GM12878 (cell line): ENCODE data around the gene SORCS1. TPM values are rescaled to one million over a fixed set of nuclear protein-coding genes. Genes with fewer than 3 reads are reported as not detected.

ENCODE experiments used
- ATAC-seq: fragments of 200-7000 bp; cut with Tn5 transposase; 3 replicates; pipeline ENCODE4 v1.9.1; 2020; ENCODE audit warnings: mild to moderate bottlenecking, moderate library complexity
- BruUV-seq: library from RNA; stranded (reverse); fragments of 400-500 nt; replicated peaks from 2 replicates; lab custom pipeline; 2021; lab: Mats Ljungman, UMichigan
- CTCF ChIA-PET: fragments of 300-600 bp; sonication (Branson Sonifier 250); formaldehyde crosslinking; extraction: SDS; loops from one replicate; lab custom pipeline; 2021; ENCODE audit warnings: inconsistent platforms; lab: Yijun Ruan, JAX
- POLR2A ChIA-PET: fragments of 350-600 bp; formaldehyde crosslinking; extraction: SDS; loops from one replicate; lab custom pipeline; 2021; ENCODE audit warnings: inconsistent platforms; lab: Charles Lee
- RAD21 ChIA-PET: fragments of 300-600 bp; sonication (Branson Sonifier 250); formaldehyde crosslinking; loops from one replicate; lab custom pipeline; 2023; ENCODE audit warnings: antibody characterized with exemption; ENCODE audit not compliant: unreplicated experiment; lab: Charles Lee
- SMC1A ChIA-PET: fragments of 300-600 bp; sonication (Branson Sonifier 250); formaldehyde crosslinking; loops from one replicate; lab custom pipeline; 2023; ENCODE audit not compliant: unreplicated experiment, uncharacterized antibody; lab: Charles Lee
- DNase-seq: peaks from one replicate; pipeline ENCODE4 v3.0.0-alpha.2; 2011; ENCODE audit warnings: low read depth, low spot score
- FAIRE-seq: peaks from 3 replicates; lab custom pipeline; 2011; peaks lifted over from hg19 to GRCh38; lab: Jason Lieb, UNC
- H2AFZ ChIP-seq: 2 replicates; pipeline ENCODE4 v1.6.0; 2011; ENCODE audit warnings: low read depth, low read length, control low read depth; ENCODE audit not compliant: control insufficient read depth
- H3K27ac ChIP-seq: 2 replicates; pipeline ENCODE4 v1.5.1; 2011; ENCODE audit warnings: control low read depth; ENCODE audit not compliant: control insufficient read depth, insufficient read depth
- H3K27me3 ChIP-seq, 2 experiments: replicated peaks in 1 of 2; 2 replicates each; pipeline versions ENCODE4 v1.6.0 to v1.6.1; 2011; ENCODE audit warnings: low read length in 1 of 2; ENCODE audit not compliant: control insufficient read depth in 2 of 2, insufficient read depth in 2 of 2
- H3K36me3 ChIP-seq, 2 experiments: 2 replicates each; pipeline ENCODE4 v1.5.1; 2011; ENCODE audit warnings: low read length in 1 of 2; ENCODE audit not compliant: control insufficient read depth in 2 of 2, insufficient read depth in 2 of 2
- H3K4me1 ChIP-seq: 2 replicates; pipeline ENCODE4 v1.6.1; 2011; ENCODE audit warnings: mild to moderate bottlenecking, low read length, moderate library complexity, mixed read lengths; ENCODE audit not compliant: control insufficient read depth, insufficient read depth
- H3K4me2 ChIP-seq: 2 replicates; pipeline ENCODE4 v1.6.0; 2011; ENCODE audit warnings: control low read depth; ENCODE audit not compliant: control insufficient read depth, insufficient read depth
- H3K4me3 ChIP-seq: fragments of 200-600 bp; sonication (generic); 2 replicates; pipeline ENCODE4 v1.5.1; 2016
- H3K79me2 ChIP-seq: 2 replicates; pipeline ENCODE4 v1.6.0; 2011; ENCODE audit warnings: low read length; ENCODE audit not compliant: control insufficient read depth, insufficient read depth
- H3K9ac ChIP-seq: 2 replicates; pipeline ENCODE4 v1.8.0; 2011; ENCODE audit warnings: low read length, control low read depth, mixed read lengths; ENCODE audit not compliant: control insufficient read depth, insufficient read depth
- H3K9me3 ChIP-seq: replicated peaks from 3 replicates; pipeline ENCODE4 v1.5.1; 2011; ENCODE audit warnings: mild to moderate bottlenecking, low read length; ENCODE audit not compliant: control insufficient read depth, insufficient read depth
- H4K20me1 ChIP-seq: 2 replicates; pipeline ENCODE4 v1.6.0; 2011; ENCODE audit not compliant: control insufficient read depth, insufficient read depth
- BCL11A ChIP-seq: IDR thresholded peaks from 2 replicates; pipeline ENCODE4 v1.6.1; 2011; ENCODE audit warnings: low read depth, low read length
- EGR1 ChIP-seq, 2 experiments: IDR thresholded peaks; 1 replicate in 1 of 2; 2 replicates in 1 of 2; pipeline ENCODE4 v1.6.1; 2011 to 2012; ENCODE audit warnings: low read depth in 2 of 2, low read length in 2 of 2, borderline replicate concordance in 1 of 2, mild to moderate bottlenecking in 1 of 2, moderate library complexity in 1 of 2
- ESRRA ChIP-seq: IDR thresholded peaks from 2 replicates; pipeline ENCODE4 v1.6.1; 2012; ENCODE audit warnings: mild to moderate bottlenecking, low read length, improper control_type of control experiment
- ETV6 ChIP-seq, 2 experiments: fragments of 450-650 bp in 1 of 2; IDR thresholded peaks in 1 of 2; conservative IDR thresholded peaks in 1 of 2; 2 replicates each; pipeline ENCODE4 v1.6.1; 2014; ENCODE audit warnings: antibody characterized with exemption in 1 of 2, borderline replicate concordance in 1 of 2, low read depth in 1 of 2, mild to moderate bottlenecking in 1 of 2, moderate library complexity in 1 of 2
- EZH2 ChIP-seq: IDR thresholded peaks from 2 replicates; pipeline ENCODE4 v1.6.1; 2012; ENCODE audit warnings: low read depth, mild to moderate bottlenecking, control low read depth, inconsistent platforms, low read length, borderline replicate concordance; ENCODE audit not compliant: control insufficient read depth
- IKZF2 ChIP-seq, 2 experiments: fragments of 450-650 bp; IDR thresholded peaks; 2 replicates each; pipeline ENCODE4 v1.6.1; 2017; ENCODE audit warnings: mild to moderate bottlenecking in 2 of 2, moderate library complexity in 2 of 2
- MYB ChIP-seq: fragments of 150-350 bp; IDR thresholded peaks from 2 replicates; pipeline ENCODE4 v1.6.1; 2014; ENCODE audit warnings: mild to moderate bottlenecking, low read depth, low read length, borderline replicate concordance
- MYC ChIP-seq: IDR thresholded peaks from 2 replicates; pipeline ENCODE4 v1.6.1; 2011; ENCODE audit warnings: mild to moderate bottlenecking, low read length, moderate library complexity, inconsistent platforms; ENCODE audit not compliant: insufficient read depth, insufficient replicate concordance, insufficient read length, severe bottlenecking
- POLR2A ChIP-seq: IDR thresholded peaks from 2 replicates; pipeline ENCODE4 v1.6.1; 2011; ENCODE audit warnings: low read depth, mild to moderate bottlenecking, low read length
- SRF ChIP-seq, 2 experiments: IDR thresholded peaks; 2 replicates each; pipeline ENCODE4 v1.6.1; 2011; ENCODE audit warnings: low read depth in 2 of 2, low read length in 2 of 2, mild to moderate bottlenecking in 1 of 2, moderate library complexity in 1 of 2
- TAF1 ChIP-seq: IDR thresholded peaks from 2 replicates; pipeline ENCODE4 v1.6.1; 2011; ENCODE audit warnings: mild to moderate bottlenecking, low read depth, low read length, borderline replicate concordance
- TCF7 ChIP-seq: IDR thresholded peaks from 2 replicates; pipeline ENCODE4 v1.6.1; 2014; ENCODE audit warnings: antibody characterized with exemption, borderline replicate concordance
- WGBS: methylation state at CpG from one replicate; pipeline ENCODE4 v1.1.6; 2016; ENCODE audit warnings: low lambda C conversion rate; ENCODE audit not compliant: insufficient replicate concordance, insufficient coverage; ENCODE audit errors: missing lambda C conversion rate; 5-methylcytosine and 5-hydroxymethylcytosine counted together
- in situ Hi-C: fragments of 300-500 bp; cut with MboI; formaldehyde crosslinking; loops from 9 replicates; pipeline ENCODE4 v1.14.3; 2018; ENCODE audit warnings: mixed read lengths
- intact Hi-C: fragments of 100-400 bp; cut with micrococcal nuclease; formaldehyde crosslinking; loops from one replicate; pipeline ENCODE4 v1.14.2; 2022; ENCODE audit not compliant: unreplicated experiment
- polyA plus RNA-seq, 11 experiments: library from polyadenylated mRNA; depleted of rRNA in 4 of 11; unstranded in 6 of 11; stranded (reverse) in 5 of 11; fragments of >200 nt; fragmentation: Nextera tagmentation in 4 of 11; fragmentation: Illumina TruSeq in 1 of 11; extraction: Ambion mirVana in 4 of 11; extraction: Trizol in 1 of 11; gene quantifications; 1 replicate in 1 of 11; 2 replicates in 10 of 11; pipeline versions ENCODE4 v1.2.1 to v1.2.3, GENCODE V29; 2011 to 2016; ENCODE audit warnings: inconsistent platforms in 2 of 11, missing spikeins in 2 of 11, low read depth in 1 of 11
- total RNA-seq, 4 experiments: library from RNA; depleted of rRNA in 3 of 4; stranded (reverse); fragments of >200 nt in 3 of 4; fragmentation: Illumina TruSeq in 1 of 4; extraction: Trizol in 1 of 4; gene quantifications; 2 replicates each; pipeline versions ENCODE4 v1.2.1 to v1.2.3, GENCODE V29; 2013 to 2021
- TF ChIP-seq, protein P1 (sequence below): fragments of 450-650 bp; IDR thresholded peaks from 2 replicates; pipeline ENCODE4 v1.6.1; 2014; ENCODE audit warnings: mild to moderate bottlenecking
- TF ChIP-seq, protein P2 (sequence below): fragments of 450-650 bp; conservative IDR thresholded peaks from 2 replicates; pipeline ENCODE4 v1.6.1; 2017; ENCODE audit warnings: mild to moderate bottlenecking, moderate library complexity
- TF ChIP-seq, protein P3 (sequence below): fragments of 450-650 bp; IDR thresholded peaks from 2 replicates; pipeline ENCODE4 v1.6.1; 2016; ENCODE audit warnings: mild to moderate bottlenecking, moderate library complexity, borderline replicate concordance

SORCS1 gene
- total and polyA plus RNA-seq, 10 of the 15 experiments (the other 5 are each of a cell fraction or from before 2014, with no cell fraction given) = 0.02 to 9.6 (median 0.06) TPM; not detected in 3

DNA sequence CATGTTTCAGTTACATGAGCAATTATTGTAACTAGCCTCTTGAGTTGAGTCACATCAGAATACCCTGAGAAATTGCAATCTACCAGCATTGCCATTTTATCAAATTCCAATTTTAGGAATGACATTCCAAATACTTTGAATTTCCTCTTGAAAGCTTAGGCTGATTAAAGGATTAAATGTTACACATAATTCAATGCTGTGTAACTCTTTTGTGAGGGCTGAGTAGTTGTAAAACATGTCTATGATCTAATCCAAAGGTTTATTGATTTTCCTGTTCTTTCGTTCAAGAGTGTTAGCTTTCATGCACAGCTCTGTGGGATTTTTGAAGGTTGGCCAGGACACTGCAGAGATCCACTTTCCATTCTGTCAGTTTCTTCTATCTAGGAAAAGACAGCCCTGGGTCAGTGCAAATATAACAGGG is 193.1 kb downstream of the SORCS1 start:
- H3K4me1 ChIP-seq = no peaks in the 10 kb centered on the region
- SMC1A ChIA-PET = interaction anchor here (0.7 to 1.1 kb wide), 2 partner anchors 9 to 11 kb away, joined by 3 read pairs; no protein-coding TSS in a partner anchor
- RAD21 ChIA-PET = interaction anchor here (1.3 kb wide), 1 partner anchor 9 kb away, joined by 3 read pairs; no protein-coding TSS in a partner anchor
- H3K4me3 ChIP-seq = no peak overlapping the region
- DNase-seq (no peak), ATAC-seq (no peak), FAIRE-seq (no peak)
- POLR2A ChIA-PET = no interaction called here
- WGBS = 13% methylated on average over 1 of the region's 1 CpG
- no peak overlapping the region for H2AFZ ChIP-seq
- CTCF ChIA-PET = interaction anchor here (1.1 kb wide), 1 partner anchor 9 kb away, joined by 4 read pairs; no protein-coding TSS in a partner anchor
- H3K9ac ChIP-seq = no peak overlapping the region
- no peaks in the 10 kb centered on the region for H4K20me1 ChIP-seq
- no peaks in the 10 kb centered on the region for H3K36me3 ChIP-seq
- no peaks in the 10 kb centered on the region for H3K27me3 ChIP-seq
- intact Hi-C loops (no loop called here), in situ Hi-C loops (no loop called here)
- no peaks in the 10 kb centered on the region for H3K79me2 ChIP-seq
- H3K27ac ChIP-seq = no peak overlapping the region
- no peak overlapping the region for H3K4me2 ChIP-seq
- H3K9me3 ChIP-seq = no peaks in the 10 kb centered on the region
- BruUV-seq = no TSS peak
- TF ChIP-seq, protein P1, sequence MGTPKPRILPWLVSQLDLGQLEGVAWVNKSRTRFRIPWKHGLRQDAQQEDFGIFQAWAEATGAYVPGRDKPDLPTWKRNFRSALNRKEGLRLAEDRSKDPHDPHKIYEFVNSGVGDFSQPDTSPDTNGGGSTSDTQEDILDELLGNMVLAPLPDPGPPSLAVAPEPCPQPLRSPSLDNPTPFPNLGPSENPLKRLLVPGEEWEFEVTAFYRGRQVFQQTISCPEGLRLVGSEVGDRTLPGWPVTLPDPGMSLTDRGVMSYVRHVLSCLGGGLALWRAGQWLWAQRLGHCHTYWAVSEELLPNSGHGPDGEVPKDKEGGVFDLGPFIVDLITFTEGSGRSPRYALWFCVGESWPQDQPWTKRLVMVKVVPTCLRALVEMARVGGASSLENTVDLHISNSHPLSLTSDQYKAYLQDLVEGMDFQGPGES = no peak
- TF ChIP-seq POLR2A (no peak), EZH2 (no peak), MYB (no peak), TCF7 (no peak), TAF1 (no peak), ETV6 (conservative IDR thresholded peaks at IDR 0.05 in 1 of 2, IDR thresholded peaks at IDR 0.05 in 1 of 2; ENCODE audit: borderline replicate concordance in 1 of 2, low read depth in 1 of 2) (no peak), ESRRA (no peak), IKZF2 (IDR thresholded peaks at IDR 0.05) (no peak), SRF (IDR thresholded peaks at IDR 0.05; ENCODE audit: low read depth in 2 of 2, low read length in 2 of 2) (no peak), EGR1 (IDR thresholded peaks at IDR 0.05; ENCODE audit: borderline replicate concordance in 1 of 2, low read depth in 2 of 2, low read length in 2 of 2) (no peak), BCL11A (no peak), MYC (no peak)
- TF ChIP-seq, protein P2, sequence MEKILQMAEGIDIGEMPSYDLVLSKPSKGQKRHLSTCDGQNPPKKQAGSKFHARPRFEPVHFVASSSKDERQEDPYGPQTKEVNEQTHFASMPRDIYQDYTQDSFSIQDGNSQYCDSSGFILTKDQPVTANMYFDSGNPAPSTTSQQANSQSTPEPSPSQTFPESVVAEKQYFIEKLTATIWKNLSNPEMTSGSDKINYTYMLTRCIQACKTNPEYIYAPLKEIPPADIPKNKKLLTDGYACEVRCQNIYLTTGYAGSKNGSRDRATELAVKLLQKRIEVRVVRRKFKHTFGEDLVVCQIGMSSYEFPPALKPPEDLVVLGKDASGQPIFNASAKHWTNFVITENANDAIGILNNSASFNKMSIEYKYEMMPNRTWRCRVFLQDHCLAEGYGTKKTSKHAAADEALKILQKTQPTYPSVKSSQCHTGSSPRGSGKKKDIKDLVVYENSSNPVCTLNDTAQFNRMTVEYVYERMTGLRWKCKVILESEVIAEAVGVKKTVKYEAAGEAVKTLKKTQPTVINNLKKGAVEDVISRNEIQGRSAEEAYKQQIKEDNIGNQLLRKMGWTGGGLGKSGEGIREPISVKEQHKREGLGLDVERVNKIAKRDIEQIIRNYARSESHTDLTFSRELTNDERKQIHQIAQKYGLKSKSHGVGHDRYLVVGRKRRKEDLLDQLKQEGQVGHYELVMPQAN = no peak
- TF ChIP-seq, protein P3, sequence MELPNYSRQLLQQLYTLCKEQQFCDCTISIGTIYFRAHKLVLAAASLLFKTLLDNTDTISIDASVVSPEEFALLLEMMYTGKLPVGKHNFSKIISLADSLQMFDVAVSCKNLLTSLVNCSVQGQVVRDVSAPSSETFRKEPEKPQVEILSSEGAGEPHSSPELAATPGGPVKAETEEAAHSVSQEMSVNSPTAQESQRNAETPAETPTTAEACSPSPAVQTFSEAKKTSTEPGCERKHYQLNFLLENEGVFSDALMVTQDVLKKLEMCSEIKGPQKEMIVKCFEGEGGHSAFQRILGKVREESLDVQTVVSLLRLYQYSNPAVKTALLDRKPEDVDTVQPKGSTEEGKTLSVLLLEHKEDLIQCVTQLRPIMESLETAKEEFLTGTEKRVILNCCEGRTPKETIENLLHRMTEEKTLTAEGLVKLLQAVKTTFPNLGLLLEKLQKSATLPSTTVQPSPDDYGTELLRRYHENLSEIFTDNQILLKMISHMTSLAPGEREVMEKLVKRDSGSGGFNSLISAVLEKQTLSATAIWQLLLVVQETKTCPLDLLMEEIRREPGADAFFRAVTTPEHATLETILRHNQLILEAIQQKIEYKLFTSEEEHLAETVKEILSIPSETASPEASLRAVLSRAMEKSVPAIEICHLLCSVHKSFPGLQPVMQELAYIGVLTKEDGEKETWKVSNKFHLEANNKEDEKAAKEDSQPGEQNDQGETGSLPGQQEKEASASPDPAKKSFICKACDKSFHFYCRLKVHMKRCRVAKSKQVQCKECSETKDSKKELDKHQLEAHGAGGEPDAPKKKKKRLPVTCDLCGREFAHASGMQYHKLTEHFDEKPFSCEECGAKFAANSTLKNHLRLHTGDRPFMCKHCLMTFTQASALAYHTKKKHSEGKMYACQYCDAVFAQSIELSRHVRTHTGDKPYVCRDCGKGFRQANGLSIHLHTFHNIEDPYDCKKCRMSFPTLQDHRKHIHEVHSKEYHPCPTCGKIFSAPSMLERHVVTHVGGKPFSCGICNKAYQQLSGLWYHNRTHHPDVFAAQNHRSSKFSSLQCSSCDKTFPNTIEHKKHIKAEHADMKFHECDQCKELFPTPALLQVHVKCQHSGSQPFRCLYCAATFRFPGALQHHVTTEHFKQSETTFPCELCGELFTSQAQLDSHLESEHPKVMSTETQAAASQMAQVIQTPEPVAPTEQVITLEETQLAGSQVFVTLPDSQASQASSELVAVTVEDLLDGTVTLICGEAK = no peak
